ENCODE results near the gene TDO2.
"Not testable (repeated sequence)": the region's sequence is repeated elsewhere in the genome, so short reads cannot be mapped to it uniquely, and the experiment has no call there.

Gene TDO2

DNA sequence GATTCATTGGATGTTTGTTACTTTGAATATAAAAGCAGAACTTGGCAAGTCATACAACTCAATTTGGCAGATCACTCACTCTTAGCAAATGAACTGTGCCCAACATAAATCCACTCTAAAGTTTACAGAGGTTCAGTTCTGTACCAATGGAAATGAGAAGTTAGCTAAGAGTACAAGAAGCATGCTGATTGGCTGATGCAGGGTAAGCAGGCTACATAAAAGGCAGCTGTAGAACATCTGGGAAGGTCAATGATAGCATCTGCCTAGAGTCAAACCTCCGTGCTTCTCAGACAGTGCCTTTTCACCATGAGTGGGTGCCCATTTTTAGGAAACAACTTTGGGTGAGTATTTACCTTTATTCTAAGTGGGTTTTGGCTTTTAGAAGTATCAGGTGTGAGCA is at the start of gene TDO2:
TDO2 (plus strand) TSS at position 244 of the 400 bp plus-strand sequence; CDS start at position 307, 63 bp downstream.
- no peak for DNase-seq

DNA sequence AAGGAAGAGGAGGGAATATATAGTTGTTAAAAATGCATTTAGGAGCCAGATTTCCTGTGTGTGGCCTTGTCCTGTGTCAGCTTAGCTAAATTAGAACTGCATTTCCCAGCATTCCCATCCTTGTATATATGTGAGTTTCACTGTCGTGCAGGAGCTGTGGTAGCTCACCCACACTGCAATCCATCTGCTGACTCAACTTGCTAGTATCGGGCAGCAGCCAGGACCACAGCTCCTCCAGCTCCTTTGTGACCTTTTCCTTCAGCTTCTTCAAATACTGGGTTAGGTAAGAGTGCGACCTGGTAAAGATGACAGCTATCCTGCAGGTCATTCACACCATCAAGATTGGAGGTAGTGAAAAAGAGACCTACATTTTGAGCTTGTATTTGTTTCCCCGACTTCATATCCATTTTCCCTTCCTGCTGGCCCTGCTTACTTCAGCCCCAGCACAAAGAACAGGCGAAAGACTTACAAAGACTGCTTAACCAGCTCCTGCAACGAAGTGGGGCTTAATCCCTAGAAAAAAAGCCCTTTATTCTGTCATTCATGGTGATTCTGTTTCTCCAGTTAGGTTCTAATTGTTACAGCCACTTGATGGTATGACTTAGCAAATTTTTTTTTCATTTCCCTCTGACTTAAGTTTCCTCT is 48.8 kb upstream of the TDO2 start:
- DNase-seq, result no peak

DNA sequence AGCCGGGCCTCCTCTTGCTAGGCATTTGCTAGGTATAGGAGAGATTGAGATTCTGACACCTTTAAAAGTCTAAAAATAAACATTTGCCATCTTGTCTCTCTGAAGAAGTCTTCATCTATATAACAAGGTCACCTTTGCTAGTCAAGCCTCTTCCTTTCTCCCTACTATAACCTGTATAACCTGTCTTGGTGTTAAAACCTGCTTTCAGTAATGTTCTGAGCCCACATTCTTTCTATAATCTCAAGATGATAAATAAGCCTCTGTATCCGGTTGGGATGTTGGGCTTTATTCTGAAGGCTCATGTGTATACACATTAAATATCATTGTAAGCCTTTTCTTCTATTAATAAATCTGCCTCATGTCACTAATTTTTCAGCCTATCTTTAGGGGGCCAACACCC is 47.6 kb upstream of the TDO2 start:
- DNase-seq, result no peak

DNA sequence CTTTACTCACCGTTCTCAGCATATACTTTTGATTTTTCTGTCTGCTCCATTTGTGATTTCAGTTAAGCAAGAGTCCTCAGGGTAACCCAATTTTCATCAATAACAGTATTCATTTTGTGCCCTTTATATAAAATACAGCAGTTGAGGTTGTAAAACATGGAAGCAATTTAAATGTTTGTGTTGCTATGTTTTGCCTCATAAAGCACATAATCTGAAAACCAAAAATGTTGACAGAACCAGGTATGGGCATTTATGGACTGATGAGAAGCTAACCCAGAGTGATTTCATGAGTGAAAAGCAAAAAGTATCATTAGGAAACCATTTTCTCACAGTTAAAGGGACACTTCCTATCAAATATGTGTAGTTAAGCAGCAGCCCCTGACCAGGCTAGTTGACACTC is 37.3 kb upstream of the TDO2 start, which contains the start of gene ASIC5:
ASIC5 (minus strand) TSS at position 101 of the 400 bp plus-strand sequence; CDS start at position 50, 51 bp downstream.
- DNase-seq, result no peak

DNA sequence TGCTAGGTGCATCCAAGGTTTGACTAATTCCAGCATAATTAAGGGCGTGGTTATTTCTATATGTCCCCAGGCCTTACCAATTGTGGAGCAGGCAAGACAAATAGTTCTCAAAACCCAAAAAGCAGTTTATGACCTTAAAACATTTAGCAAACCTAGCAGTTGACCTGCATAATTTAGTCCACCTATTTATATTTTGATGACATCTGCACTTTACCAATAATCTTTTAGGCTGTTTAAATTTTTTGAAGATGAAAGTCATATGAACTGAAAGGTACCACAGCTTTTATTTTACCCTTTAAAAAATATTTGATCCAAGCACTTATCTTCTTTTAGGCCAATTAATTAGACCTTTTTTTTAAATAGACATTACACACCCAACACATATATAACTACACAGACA is 27.6 kb upstream of the TDO2 start:
- no peak for DNase-seq

DNA sequence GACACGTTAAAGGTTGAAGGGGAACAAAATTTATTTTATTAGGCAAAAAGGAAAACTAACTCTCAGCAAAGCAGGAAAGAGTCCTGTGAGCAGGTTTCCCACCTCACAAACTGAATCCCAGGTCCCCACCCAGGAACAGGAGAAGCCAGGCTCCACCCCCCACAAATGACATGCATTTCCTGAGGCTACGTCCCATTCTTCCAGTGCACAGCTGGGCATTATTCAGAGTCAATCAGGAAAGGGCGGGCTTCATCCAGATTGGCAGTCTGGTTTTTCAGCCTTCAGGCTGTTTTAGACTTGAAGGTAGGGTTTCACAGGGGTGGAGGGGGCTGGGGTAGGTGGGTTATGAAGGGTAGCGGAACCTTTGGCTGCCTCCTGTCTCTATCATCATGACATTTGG is 25.5 kb upstream of the TDO2 start:
- DNase-seq, result no peak

DNA sequence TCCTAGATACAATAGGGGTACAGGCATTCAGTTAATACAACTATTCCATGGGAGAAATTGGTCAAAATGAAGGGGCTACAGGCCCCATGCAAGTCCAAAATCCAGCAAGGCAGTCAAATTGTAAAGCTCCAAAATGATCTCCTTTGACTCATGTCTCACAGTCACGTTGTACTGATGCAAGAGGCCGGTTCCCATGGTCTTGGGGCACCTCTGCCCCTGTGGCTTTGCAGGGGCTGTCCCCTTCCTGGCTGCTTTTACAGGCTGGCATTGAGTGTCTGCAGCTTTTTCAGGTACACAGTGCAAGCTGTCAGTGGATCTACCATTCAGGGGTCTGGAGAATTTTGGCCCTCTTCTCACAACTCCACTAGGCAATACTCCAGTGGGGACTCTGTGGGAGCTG is 24.9 kb upstream of the TDO2 start:
- DNase-seq, result no peak

DNA sequence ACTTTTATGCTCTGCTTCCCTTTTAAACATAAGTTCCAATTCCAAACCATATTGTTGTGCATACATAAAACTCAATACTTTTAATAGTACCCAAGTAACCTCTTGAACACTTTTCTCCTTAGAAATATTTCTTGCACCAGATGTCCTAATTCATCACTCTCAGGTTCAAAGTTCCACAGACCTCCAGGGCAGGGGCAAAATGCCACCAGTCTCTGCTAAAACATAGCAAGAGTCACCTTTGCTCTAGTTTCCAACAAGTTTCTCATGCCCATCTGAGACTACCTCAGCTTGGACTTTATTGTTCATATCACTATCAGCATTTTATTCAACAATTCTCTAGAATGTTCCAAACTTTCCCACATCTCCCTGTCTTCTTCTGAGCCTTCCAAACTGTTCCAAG is 23.7 kb upstream of the TDO2 start:
- no peak for DNase-seq

DNA sequence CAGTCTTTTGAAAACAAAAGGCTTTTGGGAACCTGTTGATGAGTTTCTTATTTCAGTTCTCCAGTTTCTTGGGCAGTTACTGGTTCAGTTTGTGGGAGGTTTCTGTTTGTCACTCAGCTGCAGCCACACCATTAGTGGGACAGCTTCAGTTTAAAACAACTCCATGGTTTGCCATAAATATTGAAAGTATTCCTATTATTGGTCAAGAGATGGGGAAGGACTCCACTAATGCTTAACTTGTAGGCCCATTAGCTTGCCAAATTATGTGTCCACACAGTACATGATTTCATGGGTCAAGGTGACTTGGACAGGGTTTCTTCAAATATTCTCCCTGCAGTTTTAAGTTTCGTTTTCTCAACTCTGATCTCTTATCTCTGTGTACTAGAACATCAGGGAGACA is 21.9 kb upstream of the TDO2 start:
- no peak for DNase-seq

DNA sequence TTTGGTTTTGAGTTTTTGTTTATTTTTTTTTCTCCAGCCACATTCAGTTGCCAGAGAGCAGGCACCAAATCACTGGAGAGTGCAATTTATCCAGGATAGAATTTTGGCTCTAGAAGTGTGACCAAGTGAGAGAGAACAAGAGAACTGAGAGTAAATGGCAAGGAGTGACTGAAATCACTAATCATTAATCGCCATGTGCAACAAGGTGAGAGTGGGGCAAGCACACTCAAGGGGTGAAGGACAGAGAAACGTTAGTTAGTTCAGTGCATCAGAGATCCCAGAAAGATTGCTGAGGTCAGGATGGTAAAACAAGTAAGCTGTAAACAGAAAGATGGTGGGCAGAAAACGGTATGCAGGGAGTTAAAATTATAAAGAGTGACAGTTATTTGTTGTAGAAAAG is 19.6 kb upstream of the TDO2 start:
- DNase-seq, result no peak

DNA sequence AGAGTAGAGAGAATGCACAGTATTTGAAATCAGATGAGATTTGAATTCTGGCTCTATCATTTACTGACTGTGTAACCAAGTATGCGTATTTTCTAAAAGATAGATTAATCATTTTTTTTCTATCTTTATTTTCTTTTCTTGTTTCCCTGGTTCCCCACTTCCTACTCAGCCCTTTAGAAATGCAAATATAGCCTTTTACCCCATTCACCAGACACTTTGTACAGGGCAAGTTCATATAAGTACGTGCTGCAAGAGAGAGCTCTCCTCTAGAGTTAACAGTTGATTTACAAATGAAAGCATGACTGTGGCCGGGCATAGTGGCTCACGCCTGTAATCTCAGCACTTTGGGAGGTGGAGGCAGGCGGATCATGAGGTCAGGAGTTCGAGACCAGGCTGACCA is 17.8 kb upstream of the TDO2 start:
- no peak for DNase-seq

DNA sequence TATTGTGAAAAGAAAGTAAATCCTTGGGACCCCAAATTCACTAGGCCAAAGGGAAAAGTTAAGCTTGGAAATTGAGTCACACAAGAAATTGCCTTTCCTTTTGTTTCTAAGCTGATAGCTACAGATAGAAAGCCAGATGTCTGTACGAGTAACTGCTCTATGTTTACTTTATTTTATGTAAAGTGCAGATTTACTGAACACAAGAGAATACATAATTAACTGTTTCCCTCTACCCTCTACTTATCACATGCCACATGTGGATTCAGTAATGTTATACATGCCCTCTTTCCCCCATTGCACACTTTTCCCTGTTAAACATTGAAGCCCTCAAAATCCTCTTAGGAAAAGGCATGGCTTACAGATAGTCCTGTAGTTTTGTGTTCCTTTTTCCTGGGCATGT is 16.5 kb upstream of the TDO2 start:
- no peak for DNase-seq

DNA sequence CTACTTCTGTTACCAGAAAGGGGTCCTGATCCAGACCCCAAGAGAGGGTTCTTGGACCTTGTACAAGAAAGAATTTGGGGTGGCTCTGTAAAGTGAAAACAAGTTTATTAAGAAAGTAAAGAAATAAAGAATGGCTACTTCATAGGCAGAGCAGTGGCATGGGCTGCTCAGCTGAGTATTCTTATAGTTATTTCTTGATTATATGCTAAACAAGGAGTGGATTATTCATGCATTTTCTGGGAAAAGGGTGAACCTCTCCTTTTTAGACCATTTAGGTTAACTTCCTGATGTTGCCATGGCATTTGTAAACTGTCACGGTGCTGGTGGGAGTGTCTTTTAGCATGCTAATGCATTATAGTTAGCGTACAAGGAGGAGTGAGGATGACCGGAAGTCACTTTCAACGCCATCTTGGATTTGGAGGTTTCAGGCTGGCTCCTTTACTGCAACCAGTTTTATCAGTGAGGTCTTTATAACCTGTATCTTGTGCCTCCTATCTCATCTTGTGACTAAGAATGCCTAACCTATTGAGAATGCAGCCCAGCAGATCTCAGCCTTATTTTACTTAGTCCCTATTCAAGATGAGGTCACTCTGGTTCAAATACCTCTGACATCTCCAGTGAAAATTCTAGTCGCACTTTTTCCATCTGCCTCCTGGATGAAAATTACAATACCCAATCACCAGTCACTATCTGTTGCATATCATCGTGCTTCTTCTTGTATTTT is 15.5 kb upstream of the TDO2 start:
- no peak for DNase-seq

DNA sequence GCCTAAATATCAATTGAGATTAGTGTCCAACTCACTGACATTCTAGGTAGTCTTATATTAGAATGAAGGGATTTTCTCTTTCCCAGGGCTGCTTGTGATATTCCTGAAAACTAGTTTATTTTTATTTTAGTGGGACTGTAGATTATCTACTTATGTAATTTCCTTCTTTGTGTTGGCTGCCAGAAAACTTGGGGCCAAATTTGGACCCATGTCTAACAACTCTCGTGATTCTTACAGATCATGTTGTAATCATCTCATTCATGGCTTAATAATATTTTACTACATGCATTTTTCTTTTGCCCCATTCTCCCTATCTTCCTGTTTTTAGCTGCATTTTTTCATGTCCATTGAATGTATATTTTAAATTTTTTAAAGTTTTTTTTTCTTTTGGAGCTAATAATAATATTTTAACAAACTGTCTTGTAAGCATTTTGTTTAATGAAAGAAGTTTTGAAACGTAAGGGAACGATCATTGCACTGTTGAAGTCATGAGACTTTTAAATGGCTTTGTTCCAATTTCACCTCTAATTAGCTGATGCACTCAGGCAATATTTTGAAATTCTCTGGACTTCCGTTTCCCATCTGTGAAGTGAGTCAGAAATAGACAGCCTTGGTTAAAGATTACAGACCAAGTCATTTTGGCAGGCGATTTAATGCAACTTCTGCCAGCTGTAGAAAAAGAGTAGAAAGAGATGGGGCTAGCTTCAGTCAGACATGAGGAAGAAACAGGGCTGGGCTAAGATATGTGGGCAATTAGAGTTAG is 14.3 kb upstream of the TDO2 start:
- no peak for DNase-seq

DNA sequence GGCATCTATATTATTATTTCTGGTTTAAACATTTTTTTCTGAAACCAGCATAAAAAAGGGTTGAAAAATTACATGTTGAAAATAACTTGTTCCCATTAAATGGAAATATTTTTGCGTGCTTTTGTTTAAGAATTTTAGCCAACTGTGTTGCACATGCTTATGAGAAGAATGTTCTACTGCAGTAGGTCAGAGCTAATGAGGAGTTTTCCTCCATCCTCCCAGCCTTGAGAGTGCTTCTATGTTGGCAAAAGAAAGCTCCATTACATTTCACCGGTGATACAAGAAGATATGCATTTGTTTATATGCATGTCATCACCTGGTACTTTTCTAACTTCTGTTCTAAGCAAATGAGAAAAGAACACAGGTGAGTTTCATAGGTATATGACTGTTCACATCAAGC is 13.6 kb upstream of the TDO2 start:
- no peak for DNase-seq

DNA sequence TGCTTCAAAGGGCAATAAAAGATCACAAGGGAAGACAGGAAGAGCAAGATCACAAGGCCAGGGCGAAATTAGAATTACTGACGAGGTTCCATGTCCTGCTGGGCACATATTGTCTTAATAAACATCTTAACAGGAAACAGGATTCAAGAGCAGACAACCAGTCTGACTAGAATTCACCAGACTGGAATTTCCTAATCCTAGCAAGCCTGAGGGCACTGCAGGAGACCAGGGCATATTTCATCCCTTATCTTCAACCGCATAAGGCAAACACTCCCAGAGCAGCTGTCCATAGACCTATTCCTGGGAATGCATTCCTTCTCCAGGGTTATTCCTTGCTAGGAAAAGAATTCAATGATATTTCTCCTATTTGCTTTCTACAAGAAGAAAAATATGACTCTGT is 12.4 kb upstream of the TDO2 start:
- no peak for DNase-seq

DNA sequence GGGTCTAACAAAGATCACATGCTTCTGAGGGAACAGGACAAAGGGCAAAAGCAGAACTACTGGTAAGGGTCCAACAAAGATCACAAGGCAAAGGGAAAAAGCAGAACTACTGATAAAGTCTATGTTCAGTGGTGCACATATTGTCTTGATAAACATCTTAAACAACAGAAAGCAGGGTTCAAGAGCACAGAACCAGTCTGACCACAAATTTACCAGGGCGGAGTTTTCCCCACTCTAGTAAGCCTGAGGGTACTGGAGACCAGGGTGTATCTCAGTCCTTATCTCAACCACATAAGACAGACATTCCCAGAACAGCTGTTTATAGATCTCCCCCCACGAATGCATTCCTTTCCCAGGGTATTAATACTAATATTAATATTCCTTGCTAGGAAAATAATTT is 5.1 kb upstream of the TDO2 start:
- not testable (repeated sequence) for DNase-seq

DNA sequence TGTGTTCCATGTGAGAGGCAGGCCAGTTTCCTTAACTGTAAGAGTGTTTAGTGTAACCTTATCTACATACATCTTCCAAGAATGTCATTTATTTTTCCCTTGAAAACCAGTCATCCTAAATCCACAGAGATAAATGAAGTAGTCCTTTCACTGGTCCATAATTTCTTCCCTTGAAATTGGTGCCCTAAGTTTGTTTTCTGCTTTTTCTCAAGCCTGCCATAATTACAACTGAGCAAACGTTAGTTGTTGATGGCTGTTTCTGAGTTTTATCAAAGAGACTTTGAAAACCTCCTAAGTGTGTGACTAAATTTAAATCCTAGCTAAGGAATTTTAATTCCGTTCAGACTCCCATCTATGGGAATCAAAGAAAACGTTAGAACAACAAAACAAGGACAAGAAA is 3.6 kb upstream of the TDO2 start:
- no peak for DNase-seq

DNA sequence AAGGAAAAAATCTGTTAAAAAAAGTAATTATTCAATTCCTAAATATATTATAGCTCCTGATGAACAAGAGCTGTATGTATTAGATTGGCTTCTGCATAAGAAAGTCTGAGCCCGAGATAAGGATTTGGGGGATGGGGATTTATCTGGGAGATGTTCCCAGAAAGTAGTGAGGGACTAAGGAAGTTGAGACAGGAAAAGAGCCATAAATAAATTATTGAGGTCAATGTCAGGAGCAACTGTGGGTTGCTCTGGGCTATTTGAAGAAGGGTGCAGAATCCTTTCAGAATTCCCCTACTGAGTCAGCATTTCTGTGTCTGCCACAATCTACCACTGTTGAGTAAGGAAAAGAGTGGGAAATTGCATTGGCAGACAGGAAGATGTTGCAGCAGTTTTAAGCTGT is 3.1 kb upstream of the TDO2 start:
- no peak for DNase-seq

DNA sequence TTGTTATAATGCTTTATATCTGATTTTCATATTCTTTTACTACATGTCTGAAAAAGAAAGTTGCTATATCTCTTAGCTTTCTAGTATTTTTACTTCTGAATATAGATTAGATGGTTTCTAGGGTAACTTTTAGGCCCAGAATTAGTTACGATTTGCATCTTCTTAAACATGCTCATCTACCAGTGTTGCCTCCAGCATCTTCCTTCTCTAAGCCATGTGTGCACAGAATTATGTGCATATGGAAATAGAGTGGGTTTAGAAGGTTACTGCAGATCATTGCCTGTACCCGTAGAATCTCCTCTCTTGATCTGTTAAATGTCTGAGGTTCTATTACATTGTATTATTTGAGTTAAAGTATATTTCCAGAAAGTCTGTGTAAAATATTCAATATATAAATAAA is 2.5 kb upstream of the TDO2 start:
- no peak for DNase-seq

DNA sequence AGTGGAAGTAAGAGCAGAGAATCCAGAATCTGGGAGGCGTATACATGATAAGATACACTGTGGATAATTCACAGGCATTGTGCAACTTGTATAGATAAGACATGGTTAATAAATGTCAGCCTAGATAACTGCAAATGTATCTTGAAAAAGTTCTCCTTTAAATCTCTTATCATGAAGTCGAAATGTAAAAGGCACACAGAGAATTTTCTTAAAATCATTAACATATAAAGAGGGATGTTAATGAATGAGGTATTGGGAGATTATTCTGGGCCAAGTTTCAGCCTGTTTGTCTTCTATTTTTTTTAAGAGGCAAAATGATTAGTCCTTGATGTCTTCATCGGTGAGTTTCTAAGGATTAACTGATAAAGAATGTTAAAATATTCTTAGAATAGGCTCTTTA is 835 bp downstream of the TDO2 start:
- no peak for DNase-seq

DNA sequence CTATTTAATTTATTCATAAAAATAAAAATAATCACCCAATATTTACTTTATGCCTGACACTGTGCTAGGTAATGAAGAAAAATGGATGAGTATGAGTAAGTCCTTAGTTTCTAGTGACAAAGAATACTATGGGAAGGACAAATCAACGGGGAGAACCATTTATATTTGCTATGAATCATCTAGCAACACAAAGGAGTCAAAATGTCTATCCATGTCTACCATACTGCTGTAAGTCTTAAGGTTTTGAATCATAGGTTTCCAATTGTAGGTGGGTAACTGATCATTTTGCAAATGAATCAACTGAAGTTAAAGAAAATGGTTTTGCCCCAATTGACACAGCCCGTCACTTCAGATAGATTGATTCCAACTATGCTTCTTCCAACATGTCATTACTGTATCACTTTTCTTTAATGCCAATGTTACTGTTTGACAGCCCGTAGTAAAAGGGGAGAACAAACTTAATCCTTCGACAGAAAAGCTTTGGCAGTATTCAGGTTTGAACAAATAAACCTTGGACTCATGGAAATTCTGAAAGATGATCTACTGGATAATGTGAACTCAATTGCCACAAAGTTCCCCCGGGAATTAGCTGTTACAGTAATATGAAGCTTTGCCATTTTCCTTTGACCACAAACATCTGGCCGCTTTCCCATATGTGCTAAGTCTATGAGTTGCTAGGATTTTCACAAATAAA is 3.2 kb downstream of the TDO2 start:
- DNase-seq, result no peak

DNA sequence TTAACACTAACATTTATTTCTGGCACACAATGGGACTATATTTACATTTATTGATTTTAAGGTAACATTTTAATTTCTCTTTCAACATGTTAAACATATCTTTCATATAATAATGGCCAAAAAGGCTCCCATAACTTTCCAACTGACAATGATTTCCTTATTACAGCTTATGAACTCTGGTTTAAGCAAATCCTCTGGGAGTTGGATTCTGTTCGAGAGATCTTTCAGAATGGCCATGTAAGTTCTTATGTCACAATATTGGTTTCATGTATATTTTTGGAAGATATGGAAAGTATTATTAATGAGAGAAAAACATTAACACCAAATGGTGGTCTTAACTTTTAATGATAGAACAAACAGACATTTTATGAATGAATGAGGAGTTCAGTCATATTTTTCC is 4.1 kb downstream of the TDO2 start:
- DNase-seq, result no peak
